Sigmoid colon (tissue), 3 donors: ENCODE data around the gene MRPL38.

Experiments
- POLR2A ChIP-seq, 2 donors: fragments of 450-650 bp; IDR thresholded peaks; one replicate each; pipeline ENCODE4 v1.6.1; 2016; ENCODE audit warnings: antibody characterized with exemption in 2 of 2, mild to moderate bottlenecking in 2 of 2, moderate library complexity in 2 of 2
- TF ChIP-seq, protein P1 (sequence below), 4 experiments: fragments of 450-650 bp in 3 of 4; fragments of 200-600 bp in 1 of 4; IDR thresholded peaks; one replicate each; pipeline ENCODE4 v1.5.1; 2016 to 2019; ENCODE audit warnings: antibody characterized with exemption in 4 of 4, mild to moderate bottlenecking in 3 of 4, moderate library complexity in 2 of 4

DNA sequence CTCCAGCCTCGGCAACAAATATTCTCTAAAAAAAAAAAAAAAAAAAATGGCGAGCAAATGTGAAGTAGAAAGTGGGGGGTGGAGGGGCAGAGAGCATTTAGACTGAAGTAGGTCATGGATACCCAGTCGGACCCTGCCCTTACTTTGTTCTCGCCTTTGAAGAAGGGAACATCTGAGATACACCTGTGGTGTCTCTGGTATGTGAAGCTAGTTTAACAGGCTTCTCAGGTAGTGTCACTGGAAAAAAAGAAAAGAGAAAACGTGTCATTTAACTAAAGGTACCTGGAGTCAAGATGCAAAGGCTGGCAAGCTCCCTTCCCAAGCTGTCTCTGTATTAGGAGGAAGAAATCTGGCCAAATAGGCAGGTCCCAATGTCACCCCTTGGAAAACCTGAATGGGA lies 28.2 kb upstream of the MRPL38 start:
- TF ChIP-seq, protein P1, sequence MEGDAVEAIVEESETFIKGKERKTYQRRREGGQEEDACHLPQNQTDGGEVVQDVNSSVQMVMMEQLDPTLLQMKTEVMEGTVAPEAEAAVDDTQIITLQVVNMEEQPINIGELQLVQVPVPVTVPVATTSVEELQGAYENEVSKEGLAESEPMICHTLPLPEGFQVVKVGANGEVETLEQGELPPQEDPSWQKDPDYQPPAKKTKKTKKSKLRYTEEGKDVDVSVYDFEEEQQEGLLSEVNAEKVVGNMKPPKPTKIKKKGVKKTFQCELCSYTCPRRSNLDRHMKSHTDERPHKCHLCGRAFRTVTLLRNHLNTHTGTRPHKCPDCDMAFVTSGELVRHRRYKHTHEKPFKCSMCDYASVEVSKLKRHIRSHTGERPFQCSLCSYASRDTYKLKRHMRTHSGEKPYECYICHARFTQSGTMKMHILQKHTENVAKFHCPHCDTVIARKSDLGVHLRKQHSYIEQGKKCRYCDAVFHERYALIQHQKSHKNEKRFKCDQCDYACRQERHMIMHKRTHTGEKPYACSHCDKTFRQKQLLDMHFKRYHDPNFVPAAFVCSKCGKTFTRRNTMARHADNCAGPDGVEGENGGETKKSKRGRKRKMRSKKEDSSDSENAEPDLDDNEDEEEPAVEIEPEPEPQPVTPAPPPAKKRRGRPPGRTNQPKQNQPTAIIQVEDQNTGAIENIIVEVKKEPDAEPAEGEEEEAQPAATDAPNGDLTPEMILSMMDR (IDR thresholded peaks at IDR 0.05): no peak
- no peak for TF ChIP-seq POLR2A (IDR thresholded peaks at IDR 0.05)
